AG09319 (cell line): ENCODE data around the gene LTB4R.
"Not testable (repeated sequence)": the region's sequence is repeated elsewhere in the genome, so short reads cannot be mapped to it uniquely, and the experiment has no call there.

ENCODE experiments used
- DNase-seq: peaks from one replicate; pipeline ENCODE4 v3.0.0-alpha.2; 2010; ENCODE audit warnings: low read depth; ENCODE audit errors: extremely low read depth
- TF ChIP-seq, protein P1 (sequence below): IDR thresholded peaks from 2 replicates; pipeline ENCODE4 v1.5.1; 2011; ENCODE audit warnings: low read depth, mild to moderate bottlenecking, inconsistent platforms, low read length, moderate library complexity

Gene LTB4R

GRCh38 chr14:24353559-24354481, 42.5 kb downstream of the LTB4R start:
- TF ChIP-seq, protein P1, sequence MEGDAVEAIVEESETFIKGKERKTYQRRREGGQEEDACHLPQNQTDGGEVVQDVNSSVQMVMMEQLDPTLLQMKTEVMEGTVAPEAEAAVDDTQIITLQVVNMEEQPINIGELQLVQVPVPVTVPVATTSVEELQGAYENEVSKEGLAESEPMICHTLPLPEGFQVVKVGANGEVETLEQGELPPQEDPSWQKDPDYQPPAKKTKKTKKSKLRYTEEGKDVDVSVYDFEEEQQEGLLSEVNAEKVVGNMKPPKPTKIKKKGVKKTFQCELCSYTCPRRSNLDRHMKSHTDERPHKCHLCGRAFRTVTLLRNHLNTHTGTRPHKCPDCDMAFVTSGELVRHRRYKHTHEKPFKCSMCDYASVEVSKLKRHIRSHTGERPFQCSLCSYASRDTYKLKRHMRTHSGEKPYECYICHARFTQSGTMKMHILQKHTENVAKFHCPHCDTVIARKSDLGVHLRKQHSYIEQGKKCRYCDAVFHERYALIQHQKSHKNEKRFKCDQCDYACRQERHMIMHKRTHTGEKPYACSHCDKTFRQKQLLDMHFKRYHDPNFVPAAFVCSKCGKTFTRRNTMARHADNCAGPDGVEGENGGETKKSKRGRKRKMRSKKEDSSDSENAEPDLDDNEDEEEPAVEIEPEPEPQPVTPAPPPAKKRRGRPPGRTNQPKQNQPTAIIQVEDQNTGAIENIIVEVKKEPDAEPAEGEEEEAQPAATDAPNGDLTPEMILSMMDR: no peak
- no peak for DNase-seq

- not testable (repeated sequence) for DNase-seq
Measured at GRCh38 chr14:24354482-24354825, 43.2 kb downstream of the LTB4R start.

- no peak for DNase-seq
- TF ChIP-seq, protein P1: no peak
Measured at GRCh38 chr14:24355009-24355408, 43.7 kb downstream of the LTB4R start.

- TF ChIP-seq, protein P1: no peak
- no peak for DNase-seq
Measured at GRCh38 chr14:24356208-24356607, 44.9 kb downstream of the LTB4R start.

DNA sequence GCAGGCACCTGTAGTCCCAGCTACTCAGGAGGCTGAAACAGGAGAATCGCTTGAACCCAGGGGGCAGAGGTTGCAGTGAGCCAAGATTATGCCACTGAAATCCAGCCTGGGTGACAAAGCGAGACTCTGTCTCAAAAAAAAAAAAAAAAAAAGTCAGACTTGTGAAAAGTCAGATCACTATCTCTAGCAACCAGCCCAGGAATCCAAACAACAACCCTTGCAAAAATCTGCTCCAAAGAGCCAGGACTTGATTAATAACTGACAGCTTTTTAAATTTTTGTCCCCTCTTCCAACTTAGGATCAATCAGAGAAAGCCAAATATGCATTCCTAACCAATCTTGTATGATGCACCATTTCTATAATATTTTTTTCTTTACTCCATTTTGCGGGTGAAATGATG, 49.0 kb downstream of the LTB4R start:
- TF ChIP-seq, protein P1: no peak
- no peak for DNase-seq

GRCh38 chr14:24361326-24361725, 50.0 kb downstream of the LTB4R start:
- no peak for DNase-seq
- TF ChIP-seq, protein P1: no peak

- DNase-seq: no peak
- TF ChIP-seq, protein P1: no peak
Measured at GRCh38 chr14:24362241-24362960, 51.1 kb downstream of the LTB4R start.

- TF ChIP-seq, protein P1: no peak
- DNase-seq: no peak
Measured at GRCh38 chr14:24363401-24363800, 52.1 kb downstream of the LTB4R start.
